Gastrocnemius medialis (tissue), 4 donors: ENCODE data around the gene CAMTA1.
A peak's percentile ranks its signal among the peaks of the same experiment; 100 is the strongest.

Source experiments
- CTCF ChIP-seq, 5 experiments: fragments of 450-650 bp in 3 of 5; fragments of 200-600 bp in 2 of 5; sonication (generic) in 2 of 5; IDR thresholded peaks in 4 of 5; conservative IDR thresholded peaks in 1 of 5; 1 replicate in 4 of 5; 2 replicates in 1 of 5; pipeline ENCODE4 v1.5.1; 2016 to 2019; ENCODE audit warnings: antibody characterized with exemption in 5 of 5, mild to moderate bottlenecking in 3 of 5, moderate library complexity in 3 of 5
- POLR2A ChIP-seq, 2 donors: fragments of 450-650 bp; IDR thresholded peaks; one replicate each; pipeline ENCODE4 v1.6.1; 2017; ENCODE audit warnings: antibody characterized with exemption in 2 of 2, mild to moderate bottlenecking in 2 of 2, moderate library complexity in 2 of 2

DNA sequence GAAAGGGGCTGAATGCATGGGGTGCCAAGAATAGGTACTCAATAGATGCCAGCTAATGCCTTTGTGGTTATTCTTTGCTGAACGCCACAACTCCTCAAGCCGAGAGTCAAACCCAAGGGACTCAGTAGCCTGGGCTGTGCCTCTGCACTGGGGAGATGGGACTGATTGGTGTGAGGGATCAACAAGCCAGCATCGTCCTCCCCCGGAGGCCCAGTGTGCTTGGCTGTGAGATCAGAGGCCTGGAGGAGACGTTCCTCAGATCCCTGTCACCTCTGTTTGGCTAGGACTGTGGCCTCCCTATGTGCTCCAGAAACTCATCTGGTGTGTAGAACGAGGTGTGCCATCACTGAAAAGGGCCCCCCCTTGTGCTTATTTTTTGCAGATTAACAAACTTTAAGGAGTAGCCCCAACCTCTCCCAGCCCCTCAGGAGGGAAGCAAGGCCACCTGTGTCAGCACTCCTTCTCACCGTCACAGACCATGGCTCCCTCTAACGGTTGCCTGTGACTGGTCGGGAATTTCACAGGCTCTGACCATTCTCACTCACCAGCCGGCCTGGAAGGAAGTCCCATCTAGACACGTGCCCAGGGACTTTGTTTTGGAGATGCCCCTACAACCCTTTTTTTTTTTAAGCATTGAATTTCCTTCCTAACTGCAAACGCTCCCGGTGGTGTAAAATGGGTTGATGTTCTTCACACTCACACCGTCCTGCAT, 791.8 kb downstream of the CAMTA1 start:
- peak in 1 of 5 experiments; percentile 26 for TF ChIP-seq CTCF (IDR thresholded peaks at IDR 0.05 in 4 of 5, conservative IDR thresholded peaks at IDR 0.05 in 1 of 5)
- no peak for TF ChIP-seq POLR2A (IDR thresholded peaks at IDR 0.05)
